Activated B cell treated with CpG ODN at 0.5 μM for 24 hours (primary cell): ENCODE data around the gene SYT5. TPM values are rescaled to one million over a fixed set of nuclear protein-coding genes. Genes with fewer than 3 reads are reported as not detected.

Experiments
- ATAC-seq: fragments of 200-7000 bp; cut with Tn5 transposase; one replicate; pipeline ENCODE4 v1.10.0; 2021; ENCODE audit warnings: low read depth, mild to moderate bottlenecking, moderate library complexity
- CTCF ChIA-PET: fragments of 350-600 bp; sonication (Branson Sonifier 250); formaldehyde crosslinking; loops from one replicate; lab custom pipeline; 2021; ENCODE audit warnings: antibody characterized with exemption; lab: Charles Lee
- POLR2A ChIA-PET: fragments of 350-600 bp; sonication (Branson Sonifier 250); formaldehyde crosslinking; loops from one replicate; lab custom pipeline; 2021; ENCODE audit warnings: antibody characterized with exemption; lab: Charles Lee
- DNase-seq: peaks from one replicate; pipeline ENCODE4 v3.0.0; 2022
- H3K27ac Mint-ChIP-seq: one replicate; pipeline ENCODE4 v1.8.0; 2020; ENCODE audit warnings: mixed read lengths
- H3K27me3 Mint-ChIP-seq: one replicate; pipeline ENCODE4 v1.8.0; 2021; ENCODE audit warnings: mixed read lengths
- H3K36me3 Mint-ChIP-seq: one replicate; pipeline ENCODE4 v1.8.0; 2021; ENCODE audit warnings: low read depth, mixed read lengths
- H3K4me1 Mint-ChIP-seq: one replicate; pipeline ENCODE4 v1.8.0; 2021; ENCODE audit warnings: mixed read lengths
- H3K4me3 Mint-ChIP-seq: one replicate; pipeline ENCODE4 v1.8.0; 2020; ENCODE audit warnings: mild to moderate bottlenecking, mixed read lengths
- H3K9me3 Mint-ChIP-seq: one replicate; pipeline ENCODE4 v1.8.0; 2020; ENCODE audit warnings: mixed read lengths
- intact Hi-C: fragments of 100-400 bp; cut with micrococcal nuclease; formaldehyde crosslinking; loops from one replicate; pipeline ENCODE4 v1.15.1; 2024
- total RNA-seq: library from RNA; stranded (reverse); gene quantifications from 2 replicates; pipeline ENCODE4 v1.2.3, GENCODE V29; 2022
- TF ChIP-seq, protein P1 (sequence below): fragments of 200-600 bp; IDR thresholded peaks from one replicate; pipeline ENCODE4 v1.8.0; 2022; ENCODE audit warnings: antibody characterized with exemption, mild to moderate bottlenecking

SYT5 gene
- total RNA-seq, 1 donor from 2014 or later: not detected

DNA sequence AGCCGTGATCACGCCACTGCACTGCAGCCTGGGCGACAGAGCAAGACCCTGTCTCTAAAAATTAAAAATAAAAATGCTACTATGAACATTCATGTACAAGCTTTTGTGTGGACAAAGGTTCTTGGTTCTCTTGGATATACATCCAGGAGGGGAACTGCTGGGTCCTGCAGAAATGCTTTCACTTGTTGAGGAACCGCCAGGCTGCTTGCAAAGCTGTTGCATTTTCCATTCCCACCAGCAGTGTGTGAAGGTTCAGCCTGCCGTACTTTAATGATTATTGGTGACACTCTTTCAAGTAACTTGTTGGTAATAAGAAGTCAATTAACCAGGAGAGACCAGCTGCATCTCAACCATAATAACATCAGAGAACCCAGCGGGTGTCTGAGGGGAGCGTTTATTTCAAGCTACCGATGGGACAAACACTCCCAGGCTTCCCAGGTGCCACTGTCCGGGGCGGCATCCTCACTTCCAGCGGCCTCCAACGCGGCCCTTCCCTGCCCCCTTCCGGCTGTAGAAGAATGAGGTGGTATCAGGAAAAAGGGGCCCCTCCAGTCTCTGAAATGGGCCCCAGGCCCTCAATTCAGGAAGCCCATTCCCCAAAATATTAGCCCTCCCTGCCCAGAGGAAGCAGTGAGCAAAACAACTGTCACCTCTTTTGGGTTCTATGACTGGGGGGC, 47.5 kb downstream of the SYT5 start:
- H3K36me3 Mint-ChIP-seq: no peaks in the 10 kb centered on the region
- no peak for DNase-seq
- H3K4me3 Mint-ChIP-seq: no peak overlapping the region

DNA sequence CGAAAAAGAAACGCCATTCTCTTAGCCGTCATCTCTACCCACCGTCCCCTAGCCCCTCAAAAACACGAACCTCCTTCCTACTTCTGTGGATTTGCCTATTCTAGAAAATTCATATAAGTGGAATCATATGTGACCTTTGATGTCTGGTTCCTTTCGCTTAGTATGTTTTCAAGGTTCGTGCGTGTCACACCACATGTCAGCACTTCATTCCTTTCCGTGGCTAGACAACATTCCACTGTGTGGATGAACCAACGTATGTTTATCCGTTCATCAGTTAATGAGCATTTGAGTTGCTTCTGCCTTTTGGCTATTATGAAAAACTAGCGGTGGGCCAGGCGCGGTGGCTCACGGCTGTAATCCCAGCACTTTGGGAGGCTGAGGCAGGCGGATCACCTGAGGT, 48.7 kb downstream of the SYT5 start:
- Mint-ChIP-seq H3K36me3 (no peaks in the 10 kb centered on the region), H3K4me3 (no peak overlapping the region), H3K4me1 (peaks cover 5% of the 10 kb centered on the region), H3K27me3 (peaks cover 36% of the 10 kb centered on the region), H3K9me3 (no peaks in the 10 kb centered on the region), H3K27ac (no peak overlapping the region)
- CTCF ChIA-PET: no interaction called here
- TF ChIP-seq, protein P1, sequence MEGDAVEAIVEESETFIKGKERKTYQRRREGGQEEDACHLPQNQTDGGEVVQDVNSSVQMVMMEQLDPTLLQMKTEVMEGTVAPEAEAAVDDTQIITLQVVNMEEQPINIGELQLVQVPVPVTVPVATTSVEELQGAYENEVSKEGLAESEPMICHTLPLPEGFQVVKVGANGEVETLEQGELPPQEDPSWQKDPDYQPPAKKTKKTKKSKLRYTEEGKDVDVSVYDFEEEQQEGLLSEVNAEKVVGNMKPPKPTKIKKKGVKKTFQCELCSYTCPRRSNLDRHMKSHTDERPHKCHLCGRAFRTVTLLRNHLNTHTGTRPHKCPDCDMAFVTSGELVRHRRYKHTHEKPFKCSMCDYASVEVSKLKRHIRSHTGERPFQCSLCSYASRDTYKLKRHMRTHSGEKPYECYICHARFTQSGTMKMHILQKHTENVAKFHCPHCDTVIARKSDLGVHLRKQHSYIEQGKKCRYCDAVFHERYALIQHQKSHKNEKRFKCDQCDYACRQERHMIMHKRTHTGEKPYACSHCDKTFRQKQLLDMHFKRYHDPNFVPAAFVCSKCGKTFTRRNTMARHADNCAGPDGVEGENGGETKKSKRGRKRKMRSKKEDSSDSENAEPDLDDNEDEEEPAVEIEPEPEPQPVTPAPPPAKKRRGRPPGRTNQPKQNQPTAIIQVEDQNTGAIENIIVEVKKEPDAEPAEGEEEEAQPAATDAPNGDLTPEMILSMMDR: no peak
- POLR2A ChIA-PET: no interaction called here
- intact Hi-C loops: no loop called here
- ATAC-seq (no peak), DNase-seq (no peak)

More for the DNA sequence above, 47.5 kb downstream of the SYT5 start:
- ATAC-seq: no peak
- CTCF ChIA-PET: interaction anchor here (0.7 to 1.0 kb wide), 2 partner anchors 44 to 655 kb away, joined by 3 read pairs; no protein-coding TSS in a partner anchor
- TF ChIP-seq, protein P1: no peak
- no peak overlapping the region for H3K27ac Mint-ChIP-seq
- intact Hi-C loops: no loop called here
- H3K9me3 Mint-ChIP-seq: no peaks in the 10 kb centered on the region
- peaks cover 5% of the 10 kb centered on the region for H3K4me1 Mint-ChIP-seq
- H3K27me3 Mint-ChIP-seq: peaks cover 24% of the 10 kb centered on the region
- POLR2A ChIA-PET: interaction anchor here (0.7 to 0.8 kb wide), 2 partner anchors 227 to 1340 kb away, joined by 4 to 7 read pairs; no protein-coding TSS in a partner anchor

Other genes with a start within 250 kb of the SYT5 start
- gene NLRP7, start 232.8 kb downstream of the SYT5 start, total RNA-seq: 0.27 and 0.33 TPM in 2 replicates
- gene NLRP2, start 213.9 kb downstream of the SYT5 start, total RNA-seq: 28.9 and 31.7 TPM in 2 replicates
- not detected in 2 replicates for gene GP6, start 142.0 kb downstream of the SYT5 start, total RNA-seq
- gene RDH13, start 117.1 kb downstream of the SYT5 start, total RNA-seq: 10.3 and 12.4 TPM in 2 replicates
- 0.38 and 1.0 TPM in 2 replicates for gene EPS8L1, start 104.4 kb downstream of the SYT5 start, total RNA-seq
- 115 and 139 TPM in 2 replicates for gene PPP1R12C, start 62.7 kb downstream of the SYT5 start, total RNA-seq
- gene TNNT1, start 31.1 kb downstream of the SYT5 start, total RNA-seq: not detected in 2 replicates
- gene TNNI3, start 22.6 kb downstream of the SYT5 start, total RNA-seq: not detected in 2 replicates
- not detected in 2 replicates for gene DNAAF3, start 13.7 kb downstream of the SYT5 start, total RNA-seq
- gene PTPRH, start 29.2 kb upstream of the SYT5 start, total RNA-seq: not detected in 2 replicates
- gene TMEM86B, start 48.5 kb upstream of the SYT5 start, total RNA-seq: 12.6 and 14.8 TPM in 2 replicates
- gene PPP6R1, start 78.7 kb upstream of the SYT5 start, total RNA-seq: 203 and 220 TPM in 2 replicates
- gene HSPBP1, start 99.8 kb upstream of the SYT5 start, total RNA-seq: 32.2 and 32.9 TPM in 2 replicates
- gene BRSK1, start 103.7 kb upstream of the SYT5 start, total RNA-seq: 1.3 and 2.7 TPM in 2 replicates
- gene TMEM150B, start 145.1 kb upstream of the SYT5 start, total RNA-seq: not detected in 2 replicates
- 7.2 and 8.1 TPM in 2 replicates for gene KMT5C, start 159.6 kb upstream of the SYT5 start, total RNA-seq
- not detected in 2 replicates for gene COX6B2, start 174.4 kb upstream of the SYT5 start, total RNA-seq
- gene GARIN5B, start 183.0 kb upstream of the SYT5 start, total RNA-seq: not detected in 2 replicates
- gene IL11, start 190.2 kb upstream of the SYT5 start, total RNA-seq: not detected in 2 replicates
- not detected in 2 replicates for gene TMEM190, start 196.5 kb upstream of the SYT5 start, total RNA-seq
- 3.8 and 4.9 TPM in 2 replicates for gene TMEM238, start 204.0 kb upstream of the SYT5 start, total RNA-seq
- gene RPL28, start 205.6 kb upstream of the SYT5 start, total RNA-seq: 3,790 and 4,042 TPM in 2 replicates
- 29.6 and 34.6 TPM in 2 replicates for gene UBE2S, start 227.5 kb upstream of the SYT5 start, total RNA-seq